Stimulated activated CD8-positive, alpha-beta memory T cell treated with anti-CD3 and anti-CD28 coated beads, Interleukin-15, amount 100 ng/mL, for 48 hours (primary cell): ENCODE results near the gene AIMP2.
"Not testable (repeated sequence)": the region's sequence is repeated elsewhere in the genome, so short reads cannot be mapped to it uniquely, and the experiment has no call there.

Experiments used
- DNase-seq, 2 donors: peaks; one replicate each; pipeline ENCODE4 v3.0.0-alpha.2; 2020; ENCODE audit warnings: low read depth in 2 of 2

AIMP2 gene

GRCh38 chr7:6008668-6009611, at the start of gene AIMP2, which contains the start of gene PMS2:
AIMP2 (plus strand) TSS chr7:6009272; CDS start chr7:6009364, 92 bp downstream.
PMS2 (minus strand) TSS chr7:6009049; CDS start chr7:6009019, 30 bp downstream.
- DNase-seq: peak; percentile 96

DNA sequence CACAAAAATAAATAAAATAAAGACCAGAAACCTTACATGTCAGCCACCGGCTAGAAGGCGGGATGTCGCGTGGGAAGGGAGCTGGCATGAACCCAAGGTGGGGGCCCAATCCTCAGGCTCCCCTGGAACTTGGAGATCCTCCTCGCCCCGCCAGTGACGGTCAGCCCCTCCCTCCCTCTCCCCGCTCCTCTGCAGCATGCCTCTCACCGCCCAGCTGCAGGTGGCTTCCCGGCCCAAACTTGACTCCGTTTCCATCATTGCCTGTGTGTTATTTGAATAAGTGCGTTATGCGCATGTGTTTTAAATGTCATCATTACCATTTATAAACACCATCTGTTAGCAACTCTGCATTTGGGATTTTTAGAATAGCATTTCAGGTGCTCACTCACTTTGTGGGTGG, 45.9 kb upstream of the AIMP2 start:
- not testable (repeated sequence) for DNase-seq

GRCh38 chr7:5963810-5964209, 45.3 kb upstream of the AIMP2 start:
- DNase-seq: not testable (repeated sequence)

DNA sequence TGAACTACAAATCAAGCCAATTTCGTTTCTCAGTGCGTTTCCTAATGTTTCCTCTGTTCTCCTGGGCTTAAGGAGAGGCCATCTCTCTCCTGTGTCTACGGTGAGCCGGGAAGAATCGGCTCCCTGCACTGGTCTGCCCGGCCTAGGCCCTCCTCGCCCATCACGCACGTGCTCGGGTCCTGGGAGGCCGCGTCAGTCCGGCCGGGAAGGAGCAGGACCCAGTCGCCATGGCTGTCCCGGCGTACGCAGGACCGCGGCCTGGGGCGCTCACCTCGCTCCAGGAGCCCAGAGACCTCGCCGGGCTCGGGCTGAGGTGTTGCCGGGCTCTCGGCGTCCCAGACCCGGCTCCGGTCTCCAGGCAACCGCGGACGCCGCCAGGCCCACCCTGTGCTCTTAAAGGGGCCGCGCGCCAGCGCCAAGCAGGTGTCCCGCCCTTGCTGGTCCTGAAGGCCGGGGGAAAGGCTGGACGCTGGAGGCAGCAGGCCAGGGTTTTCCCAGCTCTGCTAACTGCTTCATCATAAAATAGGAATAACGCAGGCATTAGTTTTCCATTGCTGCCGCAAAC, 38.6 kb upstream of the AIMP2 start, which contains the start of gene RSPH10B:
Gene RSPH10B (minus strand): TSS at position 343 of the 565 bp plus-strand sequence. CDS start 3,573 bp downstream, outside the sequence.
- DNase-seq: not testable (repeated sequence)

DNA sequence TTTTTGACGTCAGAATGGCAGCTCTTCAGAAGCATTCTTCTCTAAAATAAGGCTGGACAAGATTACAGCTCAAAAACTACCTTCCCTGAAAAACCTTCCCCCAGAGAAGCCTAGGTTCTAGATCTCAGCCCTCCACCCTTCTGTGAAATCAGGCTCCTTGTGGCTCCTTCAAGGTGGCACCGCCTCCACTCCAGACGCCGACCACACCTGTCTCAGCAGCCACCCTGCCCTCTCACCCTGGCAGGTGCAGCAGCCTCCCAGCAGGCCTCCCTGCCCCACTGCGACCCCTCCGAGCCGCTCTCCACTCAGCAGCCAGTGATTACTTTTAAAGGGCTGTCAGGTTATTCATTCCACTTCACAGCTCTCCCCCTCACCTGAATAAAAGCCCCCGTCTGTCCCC, 35.5 kb upstream of the AIMP2 start:
- not testable (repeated sequence) for DNase-seq

DNA sequence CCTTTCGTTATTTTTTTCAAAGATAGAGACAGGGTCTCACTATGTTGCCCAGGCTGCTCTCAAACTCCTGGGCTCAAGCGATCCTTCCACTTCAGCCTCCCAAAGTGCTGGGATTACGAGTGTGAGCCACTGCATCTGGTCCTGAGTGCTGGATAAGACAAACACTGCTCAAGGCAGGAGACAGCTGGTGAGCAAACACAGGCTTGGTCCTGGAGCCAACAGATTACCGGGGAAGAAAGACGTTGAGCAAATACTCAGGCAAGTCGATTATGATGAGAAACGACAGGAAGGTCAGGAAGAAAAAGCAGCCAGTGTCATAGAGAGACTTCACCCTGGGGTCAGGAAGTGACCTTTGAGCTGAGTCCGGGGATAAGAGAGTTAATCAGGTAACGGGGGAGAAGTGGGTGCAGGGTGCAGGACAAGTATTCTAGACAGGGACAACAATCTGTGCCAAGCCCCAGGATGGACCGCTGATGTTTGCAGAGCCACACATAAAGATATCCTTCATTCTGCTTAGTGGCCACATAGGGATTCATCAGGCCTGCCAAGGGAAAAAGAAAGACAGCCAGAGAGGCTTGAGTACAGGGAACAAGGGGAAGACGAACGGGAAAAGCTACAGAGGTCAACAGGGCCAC, 29.3 kb upstream of the AIMP2 start:
- DNase-seq: not testable (repeated sequence)

DNA sequence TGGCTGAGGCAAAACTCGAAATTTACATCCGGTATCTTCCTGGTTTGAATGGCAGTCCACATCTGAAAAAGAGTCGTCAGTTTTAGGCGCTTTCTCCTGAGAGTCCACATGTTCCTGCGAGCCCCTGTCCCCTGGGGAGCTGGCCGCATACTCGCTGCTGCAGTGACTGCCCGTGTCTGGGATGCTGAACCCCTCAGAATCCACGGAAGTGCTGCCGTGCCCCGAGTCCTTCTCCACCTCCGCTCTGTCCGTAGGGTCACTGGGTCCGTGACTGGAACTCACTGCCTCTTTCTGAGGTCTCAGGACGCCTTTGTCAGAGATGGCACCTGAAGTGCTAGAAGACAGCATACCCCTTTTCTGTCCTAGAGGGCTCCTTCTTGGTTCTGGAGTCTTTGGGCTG, 22.0 kb upstream of the AIMP2 start:
- DNase-seq: not testable (repeated sequence)

DNA sequence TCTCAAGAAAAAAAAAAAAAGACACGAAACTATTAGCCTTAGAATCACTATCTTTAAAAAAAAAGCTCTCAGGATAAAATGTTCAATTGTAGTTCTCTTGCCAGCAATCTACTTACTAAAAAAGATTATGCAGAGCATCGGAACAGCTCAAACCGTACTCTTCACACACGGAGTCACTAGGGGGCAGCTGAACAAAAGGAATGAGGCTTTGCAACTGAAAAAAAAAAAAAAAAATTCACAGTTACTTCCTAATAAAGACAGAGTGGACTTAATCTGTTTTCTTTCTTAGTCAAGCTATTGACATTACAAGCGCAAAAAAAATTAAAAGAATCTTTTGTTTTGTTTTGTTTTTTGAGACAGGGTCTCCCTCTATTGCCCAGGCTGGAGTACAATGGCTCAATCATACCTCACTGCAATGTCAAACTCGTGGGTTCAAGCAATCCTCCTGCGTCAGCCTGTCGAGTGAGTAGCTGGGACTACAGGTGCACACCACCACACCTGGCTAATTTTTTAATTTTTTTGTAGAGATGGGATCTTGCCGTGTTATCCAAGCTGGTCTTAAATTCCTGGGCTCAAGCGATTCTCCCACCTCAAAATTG, 11.8 kb upstream of the AIMP2 start:
- no peak for DNase-seq

DNA sequence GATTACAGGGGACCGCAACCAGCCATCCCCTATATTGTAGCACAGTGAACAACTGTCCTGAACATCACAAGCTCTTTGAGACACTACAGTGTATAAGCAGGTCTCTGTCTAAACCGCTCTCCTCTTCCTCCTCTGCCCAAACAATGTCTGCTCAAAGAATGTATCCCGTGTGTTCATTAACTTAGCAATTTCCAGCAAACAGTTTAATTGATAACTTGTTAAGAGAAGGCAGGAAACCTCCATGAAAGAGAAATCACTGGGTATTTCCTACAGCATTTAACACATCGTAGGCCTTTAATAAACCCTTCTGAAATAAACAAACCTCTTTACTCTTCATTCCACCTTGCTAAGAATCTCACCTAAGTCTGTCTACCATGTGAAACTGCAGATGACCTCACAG, 1.7 kb upstream of the AIMP2 start:
- no peak for DNase-seq

- not testable (repeated sequence) for DNase-seq
Observed at GRCh38 chr7:6007835-6008590, 1.1 kb upstream of the AIMP2 start.

DNA sequence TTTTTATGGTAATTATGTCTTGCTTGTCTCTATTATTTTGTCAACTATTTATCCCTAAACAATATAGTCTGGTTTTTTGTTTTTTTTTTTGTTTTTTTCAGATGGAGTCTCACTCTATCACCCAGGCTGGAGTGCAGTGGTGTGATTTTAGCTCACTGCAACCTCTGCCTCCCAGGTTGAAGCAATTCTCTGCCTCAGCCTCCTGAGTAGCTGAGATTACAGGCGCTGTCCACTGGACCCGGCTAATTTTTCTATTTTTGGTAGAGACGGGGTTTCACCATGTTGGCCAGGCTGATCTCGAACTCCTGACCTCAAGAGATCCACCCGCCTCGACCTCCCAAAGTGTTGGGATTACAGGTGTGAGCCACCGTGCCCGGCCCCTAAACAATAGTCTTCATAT, 1.3 kb downstream of the AIMP2 start:
- DNase-seq: not testable (repeated sequence)

DNA sequence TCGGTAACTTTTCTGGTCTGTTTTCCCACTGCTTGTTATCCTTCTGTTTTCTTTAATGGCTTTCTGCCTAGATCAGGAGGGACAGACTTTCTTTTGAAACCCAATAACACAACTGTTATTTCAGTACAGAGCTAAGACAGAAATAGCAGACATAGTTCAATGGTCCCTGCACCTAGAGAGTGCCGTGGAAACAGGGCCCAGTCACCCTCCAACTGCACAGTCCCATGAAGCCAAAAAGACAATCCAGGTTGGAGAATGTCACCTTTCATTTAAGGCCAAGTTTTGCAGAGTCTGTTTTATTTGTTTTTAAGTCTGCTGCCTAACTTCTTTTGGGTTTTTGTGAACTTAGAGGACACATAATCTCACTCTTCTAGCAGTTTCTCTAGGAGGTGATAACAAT, 2.5 kb downstream of the AIMP2 start:
- DNase-seq: no peak

GRCh38 chr7:6012355-6013104, 3.5 kb downstream of the AIMP2 start:
- DNase-seq: no peak

GRCh38 chr7:6015917-6016652, 7.0 kb downstream of the AIMP2 start:
- no peak for DNase-seq

- DNase-seq: no peak
Observed at GRCh38 chr7:6016653-6016966, 7.5 kb downstream of the AIMP2 start.

DNA sequence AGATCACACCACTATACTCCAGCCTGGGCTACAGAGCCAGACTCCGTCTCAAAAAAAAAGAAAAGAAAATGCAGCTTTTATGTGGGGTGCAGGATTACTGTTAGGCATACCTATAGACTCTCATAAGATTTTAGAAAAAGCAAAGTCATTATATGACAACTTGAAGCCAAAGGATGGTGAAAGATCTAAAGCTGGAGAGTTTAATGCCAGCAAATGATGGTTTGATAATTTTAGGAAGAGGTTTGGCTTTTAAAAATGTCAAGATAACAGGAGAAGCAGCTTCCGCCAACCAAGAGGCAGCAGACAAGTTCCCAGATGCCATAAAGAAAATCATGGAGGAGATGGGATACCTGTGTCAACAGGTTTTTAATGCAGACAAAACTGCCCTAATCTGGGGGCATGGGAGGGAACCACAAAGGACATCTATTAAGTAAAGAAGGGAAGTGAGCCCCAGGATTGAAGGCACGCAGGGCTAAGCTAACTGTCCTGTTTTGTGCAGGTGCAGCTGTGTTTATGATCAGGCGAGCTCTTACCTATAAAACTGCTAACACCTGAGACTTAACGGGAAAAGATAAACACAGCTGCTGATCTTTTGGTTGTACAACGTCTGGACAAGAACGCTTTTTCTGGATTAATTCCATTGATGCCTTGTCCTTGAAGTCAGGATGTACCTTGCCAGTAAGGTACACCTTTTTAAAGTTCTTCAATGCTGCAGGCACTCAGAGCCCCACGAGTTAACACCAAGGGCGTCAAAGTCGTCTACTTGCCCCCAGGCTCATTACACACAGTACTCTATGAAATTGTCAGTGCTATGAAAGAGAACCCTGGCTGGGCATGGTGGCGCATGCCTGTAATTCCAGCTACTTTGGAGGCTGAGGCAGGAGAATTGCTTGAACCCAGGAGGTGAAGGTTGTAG, 11.6 kb downstream of the AIMP2 start:
- no peak for DNase-seq

DNA sequence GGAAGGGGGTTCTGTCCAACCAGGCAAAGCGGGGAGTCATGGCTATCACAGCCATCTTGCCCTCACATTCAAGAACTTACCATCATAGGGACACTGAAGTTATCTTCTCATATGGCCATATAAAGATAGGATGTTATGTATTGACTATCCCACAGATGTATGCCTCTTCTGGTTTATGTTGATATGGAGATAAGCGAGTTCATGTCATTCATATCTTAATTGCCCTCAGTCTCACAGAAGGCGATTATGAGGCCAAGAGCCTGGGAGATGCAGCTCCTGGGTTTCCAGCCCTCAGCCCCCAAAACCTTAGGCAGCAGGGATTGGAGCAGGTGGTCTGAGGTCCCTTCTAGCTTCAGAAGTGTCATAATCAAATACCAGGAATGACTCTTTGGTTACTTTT, 13.6 kb downstream of the AIMP2 start:
- no peak for DNase-seq

- DNase-seq: no peak
Observed at GRCh38 chr7:6023974-6024435, 14.9 kb downstream of the AIMP2 start.
